H1 (cell line): Measurements from ENCODE around the gene KCNQ2. TPM values are rescaled to one million over a fixed set of nuclear protein-coding genes. Genes with fewer than 3 reads are reported as not detected.

Source experiments
- polyA plus RNA-seq, 7 experiments: library from polyadenylated mRNA; depleted of rRNA in 3 of 7; stranded (reverse) in 5 of 7; unstranded in 2 of 7; fragments of >200 nt in 5 of 7; fragments of 200-250 nt in 2 of 7; gene quantifications; 1 replicate in 5 of 7; 2 replicates in 1 of 7; 4 replicates in 1 of 7; pipeline versions ENCODE4 v1.2.1 to v1.2.3, GENCODE V29; 2011 to 2013; ENCODE audit warnings: missing spikeins in 2 of 7, mixed read lengths in 2 of 7
- total RNA-seq: library from RNA; stranded (reverse); fragmentation: NEBNext Ultra II Directional; extraction: Animal tissue kit (Norgen Biotek cat#: 25700); gene quantifications from 2 replicates; pipeline ENCODE4 v1.2.1, GENCODE V29; 2021
- TF ChIP-seq, protein P1 (sequence below): IDR thresholded peaks from 2 replicates; pipeline ENCODE4 v1.6.1; 2012; ENCODE audit warnings: low read length, inconsistent platforms

Gene KCNQ2
- total and polyA plus RNA-seq, 2 of the 8 experiments (the other 6 are each of a cell fraction or from before 2014, with no cell fraction given), result 82.6 to 243 TPM

DNA sequence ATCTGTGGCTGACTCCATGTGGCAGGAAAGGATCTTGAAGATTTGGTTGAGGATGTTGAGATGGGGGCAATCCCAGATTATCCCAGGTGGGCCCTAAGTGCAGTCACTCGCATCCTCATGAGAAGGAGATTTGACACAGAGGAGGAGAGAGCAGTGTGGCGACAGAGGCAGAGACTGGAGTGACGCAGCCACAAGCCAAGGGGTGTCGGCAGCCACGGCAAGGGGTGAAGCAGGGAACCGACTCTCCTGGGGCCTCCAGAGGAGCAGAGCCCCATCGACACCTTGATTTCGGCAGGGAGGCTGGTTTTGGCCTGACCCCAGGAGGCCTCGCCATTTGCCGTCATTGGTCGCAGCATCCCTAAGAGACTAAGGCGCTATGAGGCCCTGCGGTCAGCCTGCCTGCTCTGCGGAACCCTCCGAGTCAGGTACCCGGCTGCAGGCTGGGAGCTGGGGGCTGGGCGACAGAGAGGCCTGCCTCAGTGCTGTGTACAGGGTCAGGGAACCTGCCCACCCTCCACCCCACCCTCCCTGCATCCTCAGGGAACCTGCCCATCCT lies 13.9 kb upstream of the KCNQ2 start (continued):
- TF ChIP-seq, protein P1, sequence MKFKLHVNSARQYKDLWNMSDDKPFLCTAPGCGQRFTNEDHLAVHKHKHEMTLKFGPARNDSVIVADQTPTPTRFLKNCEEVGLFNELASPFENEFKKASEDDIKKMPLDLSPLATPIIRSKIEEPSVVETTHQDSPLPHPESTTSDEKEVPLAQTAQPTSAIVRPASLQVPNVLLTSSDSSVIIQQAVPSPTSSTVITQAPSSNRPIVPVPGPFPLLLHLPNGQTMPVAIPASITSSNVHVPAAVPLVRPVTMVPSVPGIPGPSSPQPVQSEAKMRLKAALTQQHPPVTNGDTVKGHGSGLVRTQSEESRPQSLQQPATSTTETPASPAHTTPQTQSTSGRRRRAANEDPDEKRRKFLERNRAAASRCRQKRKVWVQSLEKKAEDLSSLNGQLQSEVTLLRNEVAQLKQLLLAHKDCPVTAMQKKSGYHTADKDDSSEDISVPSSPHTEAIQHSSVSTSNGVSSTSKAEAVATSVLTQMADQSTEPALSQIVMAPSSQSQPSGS, result no peak
- TF ChIP-seq, all 59 proteins: peak for 0
